NCI-H446 (cell line): ENCODE results near the gene RCCD1.
"Not testable (repeated sequence)": the region's sequence is repeated elsewhere in the genome, so short reads cannot be mapped to it uniquely, and the experiment has no call there.

Experiments used
- DNase-seq, 2 experiments: peaks; one replicate each; lab custom pipeline; 2025; lab: John Stamatoyannopoulos, UW

RCCD1 gene

GRCh38 chr15:90954712-90955623 lies at the start of gene RCCD1:
TSS of gene RCCD1 (plus strand) at chr15:90954884. CDS start at chr15:90956735, 1,851 bp downstream.
- peak in 1 of 2 experiments; percentile 28 for DNase-seq

DNA sequence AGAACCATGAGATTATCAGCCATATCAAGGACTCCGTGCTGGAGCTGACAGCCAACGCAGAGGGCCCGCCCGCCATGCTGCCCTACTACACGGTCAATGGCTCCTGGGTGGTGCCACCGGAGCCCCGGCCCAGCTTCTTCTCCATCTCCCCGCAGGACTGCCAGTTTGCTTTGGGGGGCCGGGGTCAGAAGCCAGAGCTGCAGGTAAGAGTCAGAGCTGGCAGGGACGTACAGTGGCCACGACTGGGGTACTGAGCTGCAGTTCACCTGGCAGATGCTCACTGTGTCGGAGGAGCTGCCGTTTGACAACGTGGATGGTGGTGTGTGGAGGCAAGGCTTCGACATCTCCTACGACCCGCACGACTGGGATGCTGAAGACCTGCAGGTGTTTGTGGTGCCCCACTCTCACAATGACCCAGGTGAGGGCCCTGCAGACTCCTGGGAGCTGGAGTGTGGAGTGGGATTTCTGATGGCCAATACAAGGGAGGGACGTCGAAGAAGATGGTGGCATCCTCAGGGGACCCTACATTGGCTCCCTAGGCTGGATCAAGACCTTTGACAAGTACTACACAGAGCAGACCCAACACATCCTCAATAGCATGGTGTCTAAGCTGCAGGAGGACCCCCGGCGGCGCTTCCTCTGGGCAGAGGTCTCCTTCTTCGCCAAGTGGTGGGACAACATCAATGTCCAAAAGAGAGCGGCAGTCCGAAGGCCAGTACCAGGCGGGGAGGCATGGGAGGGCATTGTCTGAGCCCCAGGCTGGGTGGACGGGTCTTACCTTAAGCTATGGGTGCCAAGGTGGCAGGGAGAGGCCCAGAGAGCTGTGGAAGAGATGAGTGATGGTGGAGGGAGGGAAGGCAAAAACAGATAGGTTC lies 49.1 kb upstream of the RCCD1 start:
- no peak for DNase-seq

GRCh38 chr15:90906181-90906849 lies 48.4 kb upstream of the RCCD1 start:
- no peak for DNase-seq

DNA sequence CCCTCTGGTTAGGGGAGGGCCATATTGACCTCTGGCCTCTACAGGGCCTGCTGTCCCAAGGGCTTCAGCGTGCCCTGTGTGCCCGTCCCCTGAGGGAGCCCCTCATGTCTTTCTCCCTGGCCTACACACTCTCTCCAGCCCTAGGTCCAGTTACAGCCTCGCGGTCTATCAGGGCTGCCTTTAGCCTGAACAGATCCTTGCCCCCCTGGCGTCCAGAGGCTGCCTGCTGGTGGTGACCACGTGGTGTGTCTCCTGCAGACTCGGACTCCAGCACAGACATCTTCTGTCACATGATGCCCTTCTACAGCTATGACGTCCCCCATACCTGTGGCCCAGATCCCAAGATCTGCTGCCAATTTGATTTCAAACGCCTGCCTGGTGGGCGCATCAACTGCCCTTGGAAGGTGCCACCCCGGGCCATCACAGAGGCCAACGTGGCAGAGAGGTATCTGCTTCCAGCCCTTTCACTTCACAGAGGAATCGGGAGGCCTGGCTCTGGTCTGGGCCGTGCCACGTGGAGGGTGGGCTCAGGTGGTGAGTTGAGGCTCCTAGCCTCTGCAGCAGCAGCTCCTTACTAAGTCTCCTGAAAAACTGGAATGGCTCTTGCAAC lies 47.5 kb upstream of the RCCD1 start:
- no peak for DNase-seq

DNA sequence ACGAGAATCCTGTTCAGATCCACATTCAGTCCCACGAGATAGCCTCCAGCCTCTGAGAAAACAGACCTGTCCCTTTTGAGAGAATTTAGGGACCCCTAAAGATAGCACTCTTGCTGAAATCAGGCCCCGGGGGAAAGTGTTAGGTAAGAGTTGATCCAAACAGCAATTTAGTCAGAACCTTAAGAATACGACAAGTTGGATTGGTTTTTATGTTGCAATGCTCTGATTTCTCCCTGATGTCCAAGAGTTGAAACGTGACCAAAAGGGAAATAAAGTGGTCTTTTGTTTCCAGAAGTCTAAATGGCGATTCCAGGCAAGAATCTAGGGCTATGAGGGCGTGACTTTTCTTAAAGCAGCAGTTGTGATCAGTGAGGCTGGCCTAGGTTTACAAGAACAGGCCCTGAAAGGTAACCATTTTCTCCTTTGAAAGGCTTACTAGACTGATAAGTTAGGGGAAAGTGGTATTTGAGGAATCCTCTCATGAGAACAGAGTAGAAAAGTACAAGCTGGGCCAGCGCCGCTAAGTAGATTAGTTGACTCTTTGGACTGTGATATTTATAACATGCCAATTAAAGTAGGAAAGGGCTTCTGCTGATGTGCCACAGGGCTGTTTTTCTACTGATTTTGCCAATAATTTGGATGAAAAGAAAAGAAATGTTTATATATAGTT lies 46.7 kb upstream of the RCCD1 start:
- no peak for DNase-seq

- DNase-seq: not testable (repeated sequence)
Measured at GRCh38 chr15:90909449-90909848, 45.2 kb upstream of the RCCD1 start.

- no peak for DNase-seq
Measured at GRCh38 chr15:90909976-90910375, 44.7 kb upstream of the RCCD1 start.

- DNase-seq: no peak
Measured at GRCh38 chr15:90910441-90911301, 44.0 kb upstream of the RCCD1 start.

GRCh38 chr15:90911302-90911623 lies 43.4 kb upstream of the RCCD1 start:
- DNase-seq: no peak

DNA sequence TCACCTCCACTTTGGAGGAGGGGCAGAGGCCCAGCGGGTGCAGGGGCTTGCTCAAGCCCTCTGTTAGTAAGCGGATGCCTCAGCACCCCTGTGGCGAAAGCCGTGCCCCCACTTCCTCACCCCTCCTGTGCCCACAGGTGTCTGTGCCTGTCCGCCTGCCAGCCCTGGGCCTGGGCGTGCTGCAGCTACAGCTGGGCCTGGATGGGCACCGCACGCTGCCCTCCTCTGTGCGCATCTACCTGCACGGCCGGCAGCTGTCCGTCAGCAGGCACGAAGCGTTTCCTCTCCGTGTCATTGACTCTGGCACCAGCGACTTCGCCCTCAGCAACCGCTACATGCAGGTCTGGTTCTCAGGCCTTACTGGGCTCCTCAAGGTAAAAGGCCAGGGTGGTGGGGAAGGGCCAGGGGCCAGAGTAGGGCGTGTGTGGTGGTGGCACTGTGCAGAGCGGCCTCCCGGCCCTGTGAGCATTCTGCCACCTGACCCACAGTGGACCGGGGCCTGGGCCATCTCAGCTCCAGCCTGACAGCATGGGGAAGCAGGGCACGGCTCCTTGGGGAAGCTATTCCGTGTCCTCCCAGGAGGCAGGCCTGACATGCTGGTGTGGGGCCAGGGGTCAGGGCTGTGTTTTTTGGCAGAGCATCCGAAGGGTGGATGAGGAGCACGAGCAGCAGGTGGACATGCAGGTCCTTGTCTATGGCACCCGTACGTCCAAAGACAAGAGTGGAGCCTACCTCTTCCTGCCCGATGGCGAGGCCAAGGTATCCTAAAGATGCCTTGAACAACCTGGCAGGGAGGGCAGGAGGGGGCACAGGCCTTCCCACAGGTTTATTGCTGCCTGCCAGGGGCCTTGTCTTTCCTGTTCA lies 42.5 kb upstream of the RCCD1 start:
- no peak for DNase-seq

DNA sequence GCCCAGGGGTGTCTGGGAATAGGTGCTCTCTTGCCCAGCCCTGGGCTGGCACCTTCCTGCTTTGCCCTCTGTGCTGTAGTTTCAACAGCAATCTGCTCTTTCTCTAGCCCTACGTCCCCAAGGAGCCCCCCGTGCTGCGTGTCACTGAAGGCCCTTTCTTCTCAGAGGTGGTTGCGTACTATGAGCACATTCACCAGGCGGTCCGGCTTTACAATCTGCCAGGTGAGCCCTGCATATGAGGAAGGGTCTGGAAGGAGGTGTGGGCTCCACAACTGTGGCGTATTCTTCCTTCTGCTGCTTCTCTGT lies 42.0 kb upstream of the RCCD1 start:
- DNase-seq: no peak

DNA sequence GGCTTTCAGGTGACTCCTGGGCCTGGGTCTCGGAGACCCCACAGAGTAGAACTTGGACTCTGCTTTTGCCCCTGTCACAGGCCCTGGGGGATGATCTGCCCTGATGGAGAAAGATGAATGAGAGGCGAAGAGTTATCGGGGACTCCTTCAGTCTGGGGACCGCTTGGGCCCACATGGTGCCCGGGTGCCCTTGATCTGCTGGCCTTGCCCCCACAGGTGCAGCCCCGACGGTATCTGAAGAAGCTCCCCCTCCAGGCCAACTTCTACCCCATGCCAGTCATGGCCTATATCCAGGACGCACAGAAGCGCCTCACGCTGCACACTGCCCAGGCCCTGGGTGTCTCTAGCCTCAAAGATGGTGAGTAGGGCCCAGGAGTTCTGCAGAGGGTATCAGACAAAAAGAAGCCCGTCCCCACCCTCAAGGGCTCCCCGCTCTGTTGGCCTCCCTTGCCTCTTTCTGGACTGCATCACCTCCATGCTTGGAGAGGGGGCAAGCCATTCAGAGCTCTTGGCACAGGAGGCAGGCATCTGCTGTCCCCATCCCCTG lies 41.2 kb upstream of the RCCD1 start:
- DNase-seq: no peak

- no peak for DNase-seq
Measured at GRCh38 chr15:90914305-90915080, 40.2 kb upstream of the RCCD1 start.

- no peak for DNase-seq
Measured at GRCh38 chr15:90915216-90915807, 39.4 kb upstream of the RCCD1 start.

DNA sequence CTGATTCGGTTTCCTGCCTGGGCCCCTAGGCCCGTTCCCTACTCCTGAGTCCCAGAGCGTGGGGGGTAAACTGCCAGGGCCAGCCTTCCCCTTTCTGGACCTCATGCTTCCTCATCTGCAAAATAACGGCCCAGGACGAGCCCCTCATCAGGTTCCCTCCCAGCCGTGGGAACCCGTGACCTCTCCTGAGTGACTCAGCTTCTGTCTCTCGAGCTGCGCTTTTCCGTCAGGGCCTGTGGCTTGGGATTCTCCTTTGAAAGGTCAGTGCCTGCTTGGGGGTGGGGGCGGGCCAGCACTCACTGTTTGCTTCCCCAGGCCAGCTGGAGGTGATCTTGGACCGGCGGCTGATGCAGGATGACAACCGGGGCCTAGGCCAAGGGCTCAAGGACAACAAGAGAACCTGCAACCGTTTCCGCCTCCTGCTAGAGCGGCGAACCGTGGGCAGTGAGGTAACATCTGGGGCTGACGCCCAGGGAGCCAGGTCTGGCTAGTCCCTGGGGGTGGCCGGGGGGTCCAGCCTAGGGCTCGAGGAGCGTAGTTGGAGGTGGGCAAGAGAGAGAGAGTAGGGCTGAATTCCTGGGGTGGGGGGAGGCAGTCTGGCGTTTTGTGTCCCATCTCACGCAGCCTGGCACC lies 38.8 kb upstream of the RCCD1 start:
- no peak for DNase-seq

DNA sequence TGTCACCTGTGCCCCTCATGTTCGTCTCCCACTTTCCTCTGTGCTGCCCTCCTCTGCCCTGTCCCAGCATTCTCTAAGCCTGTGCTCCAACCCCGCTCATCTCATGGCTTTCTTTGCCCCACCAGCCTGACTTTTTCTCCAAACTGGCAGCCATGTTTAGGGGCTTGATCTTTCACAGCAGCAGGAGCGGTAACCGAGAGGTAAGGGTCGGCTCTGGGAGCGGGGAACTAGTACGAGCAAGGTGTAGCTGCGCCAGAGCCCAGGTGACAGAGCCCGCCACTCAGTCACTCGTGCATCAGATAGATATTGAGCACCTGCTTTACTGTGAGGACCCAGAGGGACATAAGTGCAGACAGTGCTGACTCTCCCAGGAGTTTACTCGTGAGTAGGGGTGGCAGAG lies 38.2 kb upstream of the RCCD1 start:
- DNase-seq: no peak

DNA sequence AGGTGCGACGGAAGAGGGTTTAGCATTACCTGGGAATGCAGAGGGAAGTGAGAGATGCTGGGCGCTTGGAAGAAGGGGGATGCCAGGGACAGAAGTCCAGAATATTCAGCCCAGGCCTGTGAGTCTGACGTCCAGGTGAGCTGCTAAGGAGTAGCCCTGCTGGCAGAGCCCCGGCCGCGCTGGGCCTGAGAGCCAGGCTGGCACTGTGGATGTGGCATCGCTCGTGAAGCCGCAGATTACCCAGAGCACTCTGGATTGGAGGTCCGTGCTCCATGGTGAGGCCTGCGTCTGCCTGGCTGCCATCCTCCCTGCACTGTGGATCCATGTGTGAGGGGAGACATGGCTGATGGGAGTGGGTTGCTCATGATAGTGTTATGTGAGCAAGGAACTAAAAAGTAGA lies 37.1 kb upstream of the RCCD1 start:
- no peak for DNase-seq
